GM19193 (cell line): ENCODE results near the gene SLC29A3.

Experiments
- POLR2A ChIP-seq: IDR thresholded peaks from 4 replicates; pipeline ENCODE4 v1.6.1; 2011; ENCODE audit not compliant: insufficient read depth, insufficient read length; ENCODE audit errors: extremely low read depth

Gene SLC29A3

GRCh38 chr10:71321386-71321785 is 2.3 kb downstream of the SLC29A3 start:
- no peak for TF ChIP-seq POLR2A

GRCh38 chr10:71323407-71323806 is 4.3 kb downstream of the SLC29A3 start:
- TF ChIP-seq POLR2A: no peak

- TF ChIP-seq POLR2A: no peak
These were observed 5.7 kb downstream of the SLC29A3 start for GRCh38 chr10:71324743-71325142.

- TF ChIP-seq POLR2A: no peak
These were observed 6.2 kb downstream of the SLC29A3 start for GRCh38 chr10:71325267-71325666.

- no peak for TF ChIP-seq POLR2A
These were observed 7.4 kb downstream of the SLC29A3 start for GRCh38 chr10:71326464-71326881.

GRCh38 chr10:71330789-71331404 is 11.8 kb downstream of the SLC29A3 start:
- no peak for TF ChIP-seq POLR2A

- TF ChIP-seq POLR2A: no peak
These were observed 12.7 kb downstream of the SLC29A3 start for GRCh38 chr10:71331736-71332135.

- no peak for TF ChIP-seq POLR2A
These were observed 13.4 kb downstream of the SLC29A3 start for GRCh38 chr10:71332466-71332865.

GRCh38 chr10:71333129-71333887 is 14.2 kb downstream of the SLC29A3 start:
- no peak for TF ChIP-seq POLR2A

- no peak for TF ChIP-seq POLR2A
These were observed 15.2 kb downstream of the SLC29A3 start for GRCh38 chr10:71334221-71334791.

- TF ChIP-seq POLR2A: no peak
These were observed 16.2 kb downstream of the SLC29A3 start for GRCh38 chr10:71335173-71335708.

- TF ChIP-seq POLR2A: no peak
These were observed 17.6 kb downstream of the SLC29A3 start for GRCh38 chr10:71336632-71337031.

- TF ChIP-seq POLR2A: no peak
These were observed 18.2 kb downstream of the SLC29A3 start for GRCh38 chr10:71337219-71337701.

- no peak for TF ChIP-seq POLR2A
These were observed 19.9 kb downstream of the SLC29A3 start for GRCh38 chr10:71338728-71339495.
